Stimulated activated CD4-positive, alpha-beta T cell treated with anti-CD3 and anti-CD28 coated beads, Interleukin-1b, Interleukin-23, amount 100 ng/mL, for 4 hours (primary cell): ENCODE measurements around the gene OSCP1.
"Not testable (repeated sequence)": the region's sequence is repeated elsewhere in the genome, so short reads cannot be mapped to it uniquely, and the experiment has no call there.

Experiments
- DNase-seq, 2 donors: peaks; one replicate each; pipeline ENCODE4 v3.0.0-alpha.2; 2020; ENCODE audit warnings: low read depth in 2 of 2

The OSCP1 gene, protein sequence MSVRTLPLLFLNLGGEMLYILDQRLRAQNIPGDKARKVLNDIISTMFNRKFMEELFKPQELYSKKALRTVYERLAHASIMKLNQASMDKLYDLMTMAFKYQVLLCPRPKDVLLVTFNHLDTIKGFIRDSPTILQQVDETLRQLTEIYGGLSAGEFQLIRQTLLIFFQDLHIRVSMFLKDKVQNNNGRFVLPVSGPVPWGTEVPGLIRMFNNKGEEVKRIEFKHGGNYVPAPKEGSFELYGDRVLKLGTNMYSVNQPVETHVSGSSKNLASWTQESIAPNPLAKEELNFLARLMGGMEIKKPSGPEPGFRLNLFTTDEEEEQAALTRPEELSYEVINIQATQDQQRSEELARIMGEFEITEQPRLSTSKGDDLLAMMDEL

DNA sequence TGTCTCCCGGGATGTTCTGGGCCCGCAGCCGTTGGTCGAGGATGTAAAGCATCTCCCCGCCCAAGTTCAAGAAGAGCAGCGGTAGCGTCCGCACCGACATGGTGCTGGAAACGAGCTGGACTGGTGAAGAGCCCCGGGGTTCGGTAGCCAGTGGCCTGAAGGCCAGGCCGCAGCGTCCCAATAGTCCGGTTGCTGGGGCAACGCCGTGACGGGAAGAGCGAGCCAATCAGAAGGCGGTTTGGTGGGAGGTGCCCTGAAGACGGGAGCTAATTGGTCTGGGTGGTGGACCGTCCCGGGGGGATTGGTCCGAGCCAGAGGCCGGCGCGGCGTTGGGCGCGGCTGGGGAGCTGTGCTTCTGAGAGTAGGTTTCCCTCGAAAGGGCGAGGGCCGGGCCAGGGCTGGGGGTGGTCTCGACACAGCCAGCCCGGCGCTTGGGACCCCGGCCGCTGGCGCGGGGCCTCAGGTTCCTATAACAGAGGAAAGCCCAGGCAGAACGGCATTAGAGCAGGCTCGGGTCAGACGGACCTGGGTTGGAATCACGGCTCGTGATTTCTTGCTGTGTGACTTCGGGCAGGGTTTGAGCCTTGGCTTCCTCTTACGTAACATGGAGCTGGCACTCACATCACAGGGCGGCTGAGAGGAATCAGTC lies at the start of gene OSCP1:
TSS of gene OSCP1 (minus strand) at position 182 of the 649 bp plus-strand sequence. CDS start at position 100, 82 bp downstream.
- DNase-seq: peak; percentile 74 to 77

DNA sequence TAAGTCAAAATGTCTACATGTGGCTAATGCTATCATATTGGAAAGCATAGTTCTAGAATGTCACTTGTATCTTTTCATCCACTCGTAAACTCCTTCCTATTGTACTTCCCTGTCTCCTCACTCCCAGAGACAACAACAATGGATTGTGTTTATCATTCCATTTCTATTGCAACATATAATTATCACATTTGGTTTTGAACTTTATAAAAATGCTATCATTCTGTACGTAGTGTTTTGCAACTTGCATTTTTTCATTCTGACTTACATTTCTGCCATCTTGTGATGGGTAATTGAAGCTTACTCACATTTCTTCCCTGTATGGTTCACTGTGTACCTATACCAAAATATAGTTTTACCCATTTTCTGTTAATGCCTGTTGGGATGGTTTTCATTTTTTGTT lies 47.0 kb upstream of the OSCP1 start:
- DNase-seq: no peak

DNA sequence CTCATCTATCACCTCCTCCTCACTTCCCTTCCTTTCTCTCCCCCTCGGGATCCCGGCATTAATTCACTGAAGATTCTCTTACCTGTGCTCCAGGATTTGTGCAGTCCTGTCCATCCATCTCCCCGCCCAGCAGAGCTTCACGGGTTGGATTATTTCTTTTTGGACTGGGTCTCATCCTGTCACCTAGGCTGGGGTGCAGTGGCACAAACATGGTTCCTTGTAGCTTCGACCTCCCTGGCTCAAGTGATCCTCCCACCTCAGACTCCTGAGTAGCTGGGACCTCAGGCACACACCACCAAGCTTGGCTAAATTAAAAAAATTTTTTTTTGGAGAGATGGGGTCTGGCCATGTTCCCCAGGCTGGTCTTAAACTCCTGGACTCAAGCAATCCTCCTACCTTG lies 44.7 kb upstream of the OSCP1 start:
- DNase-seq: no peak

DNA sequence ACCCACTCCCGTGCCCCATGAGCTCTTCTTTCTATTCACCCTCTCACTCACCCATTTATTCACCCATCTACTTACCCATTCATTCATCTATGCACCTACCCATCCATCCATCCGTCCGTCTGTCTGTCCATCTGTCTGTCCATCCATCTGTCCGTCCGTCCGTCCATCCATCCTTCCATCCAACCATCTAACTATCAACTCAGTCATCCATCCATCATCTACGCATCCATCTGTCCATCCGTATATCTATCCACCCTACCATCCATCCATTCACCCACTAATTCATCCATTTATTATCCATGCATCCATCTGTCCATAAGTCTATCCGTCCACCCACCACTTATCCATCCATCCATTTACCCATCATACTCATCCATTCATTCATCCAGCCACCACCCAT lies 43.3 kb upstream of the OSCP1 start:
- DNase-seq: no peak

DNA sequence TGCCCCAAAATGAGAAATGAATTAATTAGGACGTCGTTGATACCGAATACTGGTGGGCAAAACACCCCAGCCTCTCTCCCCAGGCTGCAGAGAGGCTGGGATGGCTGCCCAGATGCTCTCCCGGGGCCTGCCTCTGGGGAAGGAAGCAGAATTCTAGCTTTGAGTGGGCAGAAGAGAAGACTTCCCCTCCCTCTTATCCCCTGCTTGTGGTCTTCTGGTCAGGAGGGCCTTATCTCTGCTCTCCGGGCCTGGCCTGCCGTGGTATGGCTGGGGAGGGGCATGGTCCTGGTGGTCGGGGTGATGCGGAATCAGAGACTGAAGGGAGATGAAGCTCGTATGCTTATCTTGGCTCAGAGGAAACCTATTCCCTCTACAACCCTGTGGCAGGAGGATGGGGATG lies 42.2 kb upstream of the OSCP1 start:
- no peak for DNase-seq

DNA sequence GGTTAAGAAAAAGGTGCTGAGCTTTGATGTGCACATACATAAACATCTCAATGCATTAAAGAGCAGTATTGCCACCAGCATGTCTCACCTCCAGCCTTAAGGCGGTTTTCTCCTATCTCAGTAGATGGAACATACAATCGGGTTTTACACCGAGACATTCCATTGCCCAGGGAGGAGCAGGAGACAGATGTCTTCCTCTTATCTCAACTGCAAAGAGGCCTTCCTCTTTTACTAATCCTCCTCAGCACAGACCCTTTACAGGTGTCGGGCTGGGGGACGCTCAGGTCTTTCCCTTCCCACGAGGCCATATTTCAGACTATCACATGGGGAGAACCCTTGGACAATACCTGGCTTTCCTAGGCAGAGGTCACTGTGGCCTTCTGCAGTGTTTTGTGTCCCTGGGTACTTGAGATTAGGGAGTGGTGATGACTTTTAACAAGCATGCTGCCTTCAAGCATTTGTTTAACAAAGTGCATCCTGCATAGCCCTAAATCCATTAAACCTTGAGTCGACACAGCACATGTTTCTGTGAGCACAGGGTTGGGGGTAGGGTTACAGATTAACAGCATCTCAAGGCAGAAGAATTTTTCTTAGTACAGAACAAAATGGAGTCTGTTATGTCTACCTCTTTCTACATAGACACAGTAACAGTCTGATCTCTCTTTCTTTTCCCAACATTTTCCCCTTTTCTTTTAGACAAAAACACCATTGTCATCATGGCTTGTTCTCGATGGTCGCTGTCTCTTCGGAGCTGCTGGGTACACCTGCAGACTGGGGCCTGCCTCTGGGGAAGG lies 39.2 kb upstream of the OSCP1 start:
- DNase-seq: not testable (repeated sequence)

DNA sequence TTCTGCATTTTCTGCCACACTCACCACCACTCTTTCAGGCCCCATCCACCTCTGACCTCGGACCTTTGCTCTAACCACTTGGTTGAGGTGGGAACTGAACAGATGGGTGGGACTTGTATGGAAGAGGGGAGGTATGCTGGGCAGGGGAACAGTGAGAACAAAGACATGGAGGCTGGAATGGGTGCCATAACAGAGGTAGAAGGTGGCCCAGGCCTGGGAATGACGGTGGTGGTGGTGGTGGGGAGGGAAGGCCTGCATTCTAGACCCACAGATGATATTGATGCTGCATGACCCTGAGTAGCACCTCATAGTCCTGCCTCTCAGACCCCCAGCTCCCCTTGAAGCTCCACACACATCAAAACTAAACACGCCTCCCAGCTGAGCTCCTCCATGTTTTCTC lies 37.7 kb upstream of the OSCP1 start:
- DNase-seq: no peak

DNA sequence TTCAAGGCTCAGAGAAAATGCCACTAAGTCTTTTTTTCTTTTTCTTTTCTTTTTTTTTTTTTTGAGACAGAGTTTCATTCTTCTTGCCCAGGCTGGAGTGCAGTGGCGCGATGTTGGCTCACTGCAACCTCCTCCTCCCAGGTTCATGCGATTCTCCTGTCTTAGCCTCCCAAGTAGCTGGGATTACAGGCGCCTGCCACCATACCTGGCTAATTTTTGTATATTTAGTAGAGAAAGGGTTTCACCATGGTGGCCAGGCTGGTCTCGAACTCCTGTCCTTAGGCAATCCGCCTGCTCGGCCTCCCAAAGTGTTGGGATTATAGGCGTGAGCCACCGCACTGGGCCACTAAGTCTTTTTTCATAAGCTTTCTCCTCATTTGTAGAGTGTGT lies 37.1 kb upstream of the OSCP1 start:
- DNase-seq: not testable (repeated sequence)

DNA sequence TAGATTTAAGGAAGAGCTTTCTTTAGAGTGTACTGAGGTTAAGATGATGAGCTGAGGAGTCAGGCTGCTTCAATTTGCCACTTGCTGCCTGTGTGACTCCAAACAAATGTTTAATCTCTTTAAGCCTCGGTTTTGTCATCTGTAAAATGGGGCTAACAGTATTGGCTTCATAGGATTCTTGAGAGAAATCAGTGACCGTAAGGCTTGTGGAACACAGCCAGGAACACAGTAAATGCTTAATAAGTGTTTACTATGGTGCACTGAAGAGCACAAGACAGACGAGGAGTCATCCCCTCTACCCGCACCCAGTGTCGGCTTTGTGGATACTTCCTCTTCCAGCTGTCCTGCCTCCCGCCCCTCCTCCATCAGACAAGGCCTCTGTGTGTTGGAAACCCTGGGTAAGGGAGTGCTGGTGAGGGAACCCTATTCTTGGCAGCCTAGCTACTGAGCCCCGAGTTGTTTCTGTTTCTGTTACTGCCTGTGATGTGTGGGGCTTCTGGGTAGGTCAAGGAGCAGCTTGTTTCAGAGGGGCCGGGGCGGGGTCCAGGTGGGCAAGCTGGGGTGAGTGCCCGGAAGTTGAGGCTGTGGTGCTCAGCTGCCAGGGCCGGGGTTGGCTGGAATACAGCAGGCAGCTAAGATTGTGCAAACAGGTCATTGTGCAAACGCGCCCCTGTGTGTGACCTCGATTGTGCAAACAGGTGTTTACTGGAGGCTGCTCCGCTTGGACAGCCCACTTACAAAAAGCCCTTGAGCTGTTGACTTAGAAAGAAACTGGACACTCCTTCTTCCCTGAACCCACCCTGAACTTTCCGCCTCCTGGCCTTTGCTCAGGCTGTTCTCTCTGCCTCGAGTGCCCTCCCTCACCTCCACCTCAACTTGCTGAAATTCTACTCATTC lies 36.4 kb upstream of the OSCP1 start:
- DNase-seq: no peak

DNA sequence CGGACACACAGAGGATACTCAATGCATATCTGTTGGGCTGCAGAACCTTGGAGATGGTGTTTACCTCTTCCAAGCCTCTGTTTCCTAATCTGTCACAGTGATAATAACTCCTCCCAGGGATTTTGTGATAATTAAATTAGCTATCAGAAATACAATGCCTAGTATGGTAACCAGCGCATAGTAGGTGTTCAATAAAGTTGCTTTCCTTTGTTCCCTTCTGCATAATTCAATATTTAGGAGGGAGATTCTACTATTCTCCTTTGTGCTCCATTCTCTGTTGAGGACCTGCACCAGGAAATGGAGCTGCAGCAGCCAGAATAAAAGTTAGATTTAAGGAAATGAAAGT lies 35.8 kb upstream of the OSCP1 start:
- no peak for DNase-seq

DNA sequence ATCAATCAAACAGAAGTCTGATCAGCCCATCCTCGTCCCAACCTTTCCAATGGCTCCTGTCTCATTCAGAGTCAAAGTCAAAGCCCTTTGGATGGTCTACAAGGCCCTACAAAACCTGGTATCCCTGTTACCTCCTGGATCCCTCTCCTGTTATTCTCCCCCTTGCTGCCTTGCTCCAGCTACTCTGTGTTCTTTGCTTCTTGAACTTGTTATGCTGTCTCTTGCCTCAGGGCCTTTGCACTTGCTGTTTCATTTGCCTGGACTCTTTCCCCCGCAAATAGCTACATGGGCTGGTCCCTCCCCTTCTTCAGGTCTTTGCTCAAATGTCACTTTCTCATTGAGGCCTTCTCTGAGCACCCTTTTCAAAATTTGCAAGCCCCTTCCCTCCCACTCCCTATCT lies 33.8 kb upstream of the OSCP1 start:
- no peak for DNase-seq

DNA sequence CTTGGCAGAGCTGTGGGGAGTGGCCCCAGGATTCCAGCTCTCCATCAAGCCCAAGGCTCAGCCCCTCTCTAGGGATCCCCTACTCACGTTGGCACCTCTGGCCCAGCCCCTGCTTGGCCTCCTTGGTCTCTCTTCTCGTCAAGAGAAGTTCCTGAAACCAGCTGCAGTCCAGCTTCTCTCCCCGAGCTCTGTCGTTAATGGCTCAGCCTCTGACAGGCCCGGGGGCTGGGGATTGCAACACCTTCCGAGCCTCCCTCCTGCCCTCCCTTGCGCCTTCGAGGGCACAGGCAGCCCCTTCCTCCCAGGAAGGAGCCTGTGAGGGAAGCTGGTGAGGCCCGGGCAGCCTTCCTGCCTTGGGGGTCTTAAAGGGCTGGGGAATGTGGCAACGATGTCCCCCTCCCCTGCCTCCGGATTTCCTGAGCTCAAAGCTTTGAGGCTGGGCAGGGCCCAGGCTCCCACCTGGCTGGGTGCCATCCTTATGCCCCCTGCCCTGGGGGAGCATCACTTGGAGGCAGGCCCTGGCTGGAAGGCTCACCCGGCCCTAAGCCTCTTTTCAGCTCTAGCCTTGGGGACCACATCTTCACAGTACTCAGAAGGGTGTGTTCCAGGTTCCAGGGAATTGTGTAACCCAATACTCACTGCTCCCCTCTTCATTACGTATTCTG lies 32.6 kb upstream of the OSCP1 start, which contains the start of gene CSF3R:
TSS of gene CSF3R (minus strand) at position 190 of the 665 bp plus-strand sequence. CDS start 3,417 bp downstream, outside the sequence.
- DNase-seq: no peak

DNA sequence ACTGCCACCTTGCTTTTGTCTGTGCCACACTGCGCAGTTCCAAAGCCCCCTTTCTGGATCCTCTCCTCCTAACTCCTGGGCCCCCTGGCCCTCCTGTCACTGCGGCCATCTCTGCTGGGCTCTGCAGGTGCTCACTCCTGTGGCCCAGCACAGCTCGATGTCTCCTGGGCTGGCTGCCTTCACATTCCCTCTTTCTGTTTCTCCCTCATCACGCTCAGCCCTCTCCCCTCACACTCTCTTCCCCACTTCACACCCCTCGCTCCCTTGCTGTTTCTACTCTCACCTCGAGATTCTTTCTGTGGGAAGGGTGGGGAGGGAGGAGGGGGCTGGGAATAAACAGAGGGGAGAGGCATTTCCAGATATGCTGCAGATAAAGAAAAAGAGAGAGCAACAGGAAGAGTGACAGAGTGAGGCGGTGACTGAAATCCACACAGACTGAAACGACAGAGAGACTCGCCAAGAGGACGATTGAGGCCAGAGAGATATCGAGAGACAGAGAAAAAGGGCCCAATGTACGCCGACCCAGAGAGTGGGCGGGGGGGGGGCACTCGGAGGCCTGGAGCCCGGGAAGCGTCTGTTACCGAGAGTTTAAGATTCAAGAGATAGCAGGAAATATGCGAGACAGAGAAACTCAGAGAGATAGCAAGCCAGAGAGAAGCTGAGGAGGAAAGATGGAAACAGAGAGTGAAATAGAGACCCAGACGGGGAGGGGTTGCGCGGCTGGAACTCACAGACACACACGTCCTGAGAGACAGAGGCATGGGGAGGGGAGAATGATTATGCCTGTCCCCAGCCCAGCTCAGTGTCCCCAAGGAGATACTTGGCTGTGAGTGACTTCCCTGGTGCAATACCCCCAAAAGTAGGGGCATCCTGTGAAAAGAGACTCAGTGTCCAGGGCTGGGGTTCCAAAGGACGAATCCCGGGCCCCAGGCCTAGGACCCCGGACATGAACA lies 31.8 kb upstream of the OSCP1 start:
- DNase-seq: no peak

DNA sequence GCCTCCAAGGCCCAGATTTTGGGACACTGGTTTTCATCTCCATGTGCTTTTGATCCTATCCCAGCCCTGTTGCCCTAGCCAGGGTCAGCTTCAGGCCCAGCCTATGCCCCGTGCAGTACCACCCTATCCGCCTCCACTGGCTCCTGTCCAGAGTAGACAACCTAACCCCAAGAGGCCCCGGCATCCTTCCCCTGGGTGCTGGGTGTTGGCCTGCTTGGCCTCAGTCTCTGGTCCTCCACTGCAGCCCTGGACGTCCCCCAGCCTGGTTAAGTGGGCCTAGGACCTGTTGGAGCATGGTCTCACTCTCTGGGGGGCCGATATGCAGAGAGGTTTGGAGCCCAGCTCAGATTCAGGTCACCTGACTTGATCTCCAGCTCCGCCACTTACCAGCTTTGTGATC lies 30.8 kb upstream of the OSCP1 start:
- DNase-seq: no peak

DNA sequence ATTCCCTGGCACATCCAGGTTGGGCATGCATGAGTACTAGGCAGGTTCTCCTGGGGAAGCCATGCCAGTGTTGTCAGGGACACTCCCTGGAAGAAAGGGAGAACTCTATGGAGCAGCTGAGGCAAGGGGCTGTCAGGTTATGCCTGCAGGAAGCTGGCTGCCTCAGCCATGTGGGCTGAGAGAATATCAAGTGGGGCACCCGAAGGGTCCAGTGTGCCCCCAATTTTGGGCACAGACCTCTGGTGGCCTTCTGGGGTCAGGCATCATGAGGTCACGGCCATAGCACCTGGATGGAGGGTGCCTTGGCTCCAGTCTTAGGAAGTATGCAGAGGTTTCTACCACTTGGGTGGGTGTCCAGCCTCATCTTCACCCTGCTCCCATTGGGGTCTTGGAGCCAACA lies 29.9 kb upstream of the OSCP1 start:
- DNase-seq: no peak

DNA sequence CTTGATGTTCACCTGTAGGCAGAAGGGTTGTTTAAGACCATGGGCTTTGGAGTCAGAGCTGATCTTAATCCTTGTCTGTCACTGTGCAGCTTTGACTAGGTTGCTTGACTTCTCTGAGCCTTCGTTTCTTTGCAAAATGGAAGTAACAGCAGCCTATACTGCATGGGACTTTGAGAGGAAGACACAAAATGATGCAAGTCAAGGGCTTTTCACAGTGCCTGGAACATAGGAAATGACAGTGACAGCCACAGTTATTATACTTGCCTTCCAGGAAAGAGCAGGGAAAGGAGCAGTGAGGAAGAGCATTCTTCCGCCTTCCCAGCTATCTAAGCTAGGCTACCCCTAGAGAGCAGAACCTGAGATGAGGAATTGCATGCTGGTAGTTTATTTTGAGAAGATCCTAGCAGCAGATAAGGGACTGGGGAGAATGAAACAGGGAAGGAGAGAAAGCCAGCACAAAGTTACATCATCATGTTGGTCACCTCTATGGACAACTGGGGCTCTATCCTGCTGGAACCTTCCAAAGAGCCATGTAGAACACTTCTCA lies 29.3 kb upstream of the OSCP1 start:
- no peak for DNase-seq

DNA sequence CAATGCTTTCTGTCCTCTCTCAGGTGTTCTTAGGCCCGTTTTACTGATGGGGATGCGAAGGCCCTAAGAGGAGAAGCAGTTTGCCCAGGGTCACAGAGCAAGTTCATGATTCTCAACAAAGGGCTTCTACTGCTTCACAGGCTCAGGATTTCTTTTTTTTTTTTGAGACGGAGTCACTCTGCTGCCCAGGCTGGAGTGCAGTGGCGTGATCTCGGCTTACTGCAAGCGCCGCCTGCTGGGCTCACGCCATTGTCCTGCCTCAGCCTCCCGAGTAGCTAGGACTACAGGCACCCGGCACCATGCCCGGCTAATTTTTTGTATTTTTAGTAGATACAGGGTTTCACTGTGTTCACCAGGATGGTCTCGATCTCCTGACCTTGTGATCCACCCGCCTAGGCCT lies 27.4 kb upstream of the OSCP1 start:
- not testable (repeated sequence) for DNase-seq

DNA sequence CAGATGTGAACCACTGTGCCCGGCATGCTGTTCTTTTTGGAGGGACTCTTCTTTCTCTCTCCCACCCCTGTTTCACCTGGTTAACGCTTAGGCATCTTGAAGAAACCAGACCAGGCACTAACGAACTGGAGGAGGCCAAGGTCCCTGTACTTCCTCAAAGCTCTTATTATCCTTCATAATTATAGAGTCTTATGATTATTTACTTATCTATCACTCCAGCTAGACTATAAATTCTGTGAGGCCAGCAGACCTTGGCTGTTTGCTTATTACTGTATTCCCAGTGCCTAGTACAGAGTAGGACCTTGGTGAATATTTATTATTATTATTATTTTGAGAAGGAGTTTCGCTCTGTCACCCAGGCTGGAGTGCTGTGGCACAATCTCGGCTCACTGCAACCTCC lies 26.7 kb upstream of the OSCP1 start:
- DNase-seq: no peak

DNA sequence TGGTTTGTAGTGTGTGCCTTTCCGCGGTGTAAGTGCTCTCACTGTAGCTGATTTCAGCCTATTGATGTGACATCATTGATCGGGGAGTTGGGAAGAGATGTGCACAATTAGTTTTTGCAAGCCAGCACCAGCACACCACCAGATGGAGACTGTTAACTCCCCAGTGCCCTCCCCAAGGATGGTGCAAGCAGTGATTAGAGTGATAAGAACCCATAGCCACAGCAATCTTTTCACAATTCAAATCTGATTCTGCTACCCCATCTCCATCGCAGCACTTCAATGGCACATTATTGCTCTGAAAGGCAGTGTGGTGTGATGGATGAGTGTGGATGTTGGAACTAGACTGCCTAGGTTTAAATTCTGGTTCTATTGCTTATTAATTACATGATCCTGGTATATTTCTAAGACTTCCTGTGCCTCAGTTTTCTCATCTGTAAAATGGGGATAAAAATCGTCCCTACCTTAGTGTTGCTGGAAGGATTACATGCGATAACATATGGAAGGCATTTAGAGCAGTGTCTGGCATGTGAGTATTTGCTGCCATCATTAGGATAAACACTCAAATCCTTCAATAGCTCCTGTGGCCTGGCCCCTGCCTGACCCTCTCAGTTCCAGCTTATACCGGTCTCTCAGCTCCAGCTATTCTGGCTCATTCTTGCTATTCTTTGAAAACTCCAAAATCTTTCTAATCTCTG lies 25.8 kb upstream of the OSCP1 start:
- no peak for DNase-seq
